SU-DHL-6 (cell line): Measurements from ENCODE around the gene APBA2.

Experiments
- H2AFZ ChIP-seq: fragments of 200-600 bp; sonication (generic); 2 replicates; pipeline ENCODE4 v1.6.1; 2014; ENCODE audit warnings: low read depth, mild to moderate bottlenecking, moderate library complexity, mixed read lengths, antibody characterized with exemption, low read length; ENCODE audit not compliant: severe bottlenecking
- H3F3A ChIP-seq: fragments of 200-600 bp; shearing (Covaris generic); 2 replicates; pipeline ENCODE4 v1.6.0; 2016; ENCODE audit warnings: antibody characterized with exemption, mild to moderate bottlenecking; ENCODE audit not compliant: insufficient read depth
- H3K27ac ChIP-seq: fragments of 200-600 bp; sonication (generic); 2 replicates; pipeline ENCODE4 v1.5.1; 2016; ENCODE audit warnings: low read depth, mild to moderate bottlenecking, low read length, moderate library complexity, mixed read lengths
- H3K27me3 ChIP-seq: fragments of 200-600 bp; sonication (generic), shearing (Covaris generic); 2 replicates; pipeline ENCODE4 v1.6.0; 2014; ENCODE audit warnings: mild to moderate bottlenecking, low read length
- H3K36me3 ChIP-seq: fragments of 200-600 bp; sonication (generic); 2 replicates; pipeline ENCODE4 v1.6.1; 2014; ENCODE audit warnings: mild to moderate bottlenecking, low read length, mixed read lengths
- H3K4me2 ChIP-seq: fragments of 300-600, 200-600 bp; shearing (Covaris generic), sonication (generic); 2 replicates; pipeline ENCODE4 v1.6.0; 2014; ENCODE audit warnings: low read length, low read depth, mild to moderate bottlenecking; ENCODE audit not compliant: poor library complexity, severe bottlenecking
- H3K4me3 ChIP-seq: fragments of 200-600 bp; sonication (generic); 2 replicates; pipeline ENCODE4 v1.5.1; 2014; ENCODE audit warnings: antibody characterized with exemption, low read length, mild to moderate bottlenecking, mixed read lengths; ENCODE audit not compliant: insufficient read depth, poor library complexity, severe bottlenecking
- H3K79me2 ChIP-seq: fragments of 200-600 bp; sonication (generic); 2 replicates; pipeline ENCODE4 v1.6.1; 2014; ENCODE audit warnings: mild to moderate bottlenecking, low read length, moderate library complexity; ENCODE audit not compliant: insufficient read depth
- H3K9ac ChIP-seq: fragments of 200-600 bp; sonication (generic); 2 replicates; pipeline ENCODE4 v1.7.0; 2014; ENCODE audit warnings: mild to moderate bottlenecking, low read length
- H3K9me2 ChIP-seq: fragments of 200-600 bp; sonication (generic); replicated peaks from 2 replicates; pipeline ENCODE4 v1.6.1; 2014; ENCODE audit warnings: low read length; ENCODE audit not compliant: insufficient read depth
- H3K9me3 ChIP-seq: fragments of 200-600 bp; sonication (generic); 2 replicates; pipeline ENCODE4 v1.6.1; 2014; ENCODE audit warnings: low read length, mixed read lengths; ENCODE audit not compliant: insufficient read depth
- H4K20me1 ChIP-seq: fragments of 200-600 bp; sonication (generic); 2 replicates; pipeline ENCODE4 v1.6.1; 2014; ENCODE audit warnings: low read depth, mild to moderate bottlenecking, antibody characterized with exemption, low read length, moderate library complexity, mixed read lengths
- CTCF ChIP-seq: fragments of 200-600 bp; sonication (generic); IDR thresholded peaks from one replicate; pipeline ENCODE4 v1.5.1; 2017; ENCODE audit warnings: antibody characterized with exemption, mild to moderate bottlenecking, low read length, moderate library complexity; ENCODE audit not compliant: insufficient read depth, poor library complexity, severe bottlenecking
- EZH2phosphoT487 ChIP-seq: fragments of 200-600 bp; sonication (generic), shearing (Covaris generic); conservative IDR thresholded peaks from 2 replicates; pipeline ENCODE4 v1.6.1; 2018; ENCODE audit warnings: mild to moderate bottlenecking, antibody characterized with exemption, low read length, moderate library complexity, mixed read lengths

APBA2 gene

GRCh38 chr15:29016518-29016917 is 130.7 kb downstream of the APBA2 start:
- Histone ChIP-seq H4K20me1 (no peaks in the 10 kb centered on the region), H3K9me3 (no peaks in the 10 kb centered on the region), H3F3A (no peaks in the 10 kb centered on the region), H3K36me3 (no peaks in the 10 kb centered on the region), H3K9me2 (no peaks in the 10 kb centered on the region), H3K27me3 (peaks cover 3% of the 10 kb centered on the region; the same call in 1 of the 2 replicates), H3K27ac (no peak overlapping the region), H3K4me3 (no peak overlapping the region), H3K4me2 (no peak overlapping the region), H3K9ac (no peak overlapping the region), H2AFZ (no peak overlapping the region), H3K79me2 (no peaks in the 10 kb centered on the region)
- TF ChIP-seq EZH2phosphoT487 (no peak), CTCF (no peak)

GRCh38 chr15:29018120-29018805 is 132.5 kb downstream of the APBA2 start:
- no peak overlapping the region for H3K4me3 ChIP-seq
- no peak overlapping the region for H2AFZ ChIP-seq
- TF ChIP-seq EZH2phosphoT487 = no peak
- no peak for TF ChIP-seq CTCF
- no peaks in the 10 kb centered on the region for H3K36me3 ChIP-seq
- no peak overlapping the region for H3K4me2 ChIP-seq
- H3K9me2 ChIP-seq = no peaks in the 10 kb centered on the region
- no peak overlapping the region for H3K9ac ChIP-seq
- H3K27me3 ChIP-seq = peaks cover 3% of the 10 kb centered on the region; the same call in 1 of the 2 replicates
- no peaks in the 10 kb centered on the region for H3K9me3 ChIP-seq
- H3F3A ChIP-seq = no peaks in the 10 kb centered on the region
- H3K27ac ChIP-seq = no peak overlapping the region
- no peaks in the 10 kb centered on the region for H4K20me1 ChIP-seq
- no peaks in the 10 kb centered on the region for H3K79me2 ChIP-seq

- Histone ChIP-seq H4K20me1 (no peaks in the 10 kb centered on the region), H3K9ac (no peak overlapping the region), H3K9me2 (no peaks in the 10 kb centered on the region), H3K4me2 (no peak overlapping the region), H3K4me3 (no peak overlapping the region), H3K9me3 (no peaks in the 10 kb centered on the region), H3K27ac (no peak overlapping the region), H3F3A (no peaks in the 10 kb centered on the region), H3K27me3 (peaks cover 3% of the 10 kb centered on the region; the same call in 1 of the 2 replicates), H3K36me3 (no peaks in the 10 kb centered on the region), H2AFZ (no peak overlapping the region), H3K79me2 (no peaks in the 10 kb centered on the region)
- no peak for TF ChIP-seq EZH2phosphoT487
- TF ChIP-seq CTCF = no peak
Measured at GRCh38 chr15:29018995-29019976, 133.5 kb downstream of the APBA2 start.
